IMR-90 (cell line): ENCODE results near the gene BCL11A. TPM values are rescaled to one million over a fixed set of nuclear protein-coding genes. Genes with fewer than 3 reads are reported as not detected.

Source experiments
- ATAC-seq: fragments of 200-7000 bp; cut with Tn5 transposase; 2 replicates; pipeline ENCODE4 v1.9.1; 2020; ENCODE audit warnings: low read depth, mild to moderate bottlenecking, moderate library complexity
- BruUV-seq: library from RNA; stranded (reverse); fragments of 400-500 nt; replicated peaks from 2 replicates; lab custom pipeline; 2021; lab: Mats Ljungman, UMichigan
- CTCF ChIA-PET: fragments of 300-600 bp; formaldehyde crosslinking; extraction: SDS; loops from one replicate; lab custom pipeline; 2021; ENCODE audit warnings: antibody characterized with exemption; lab: Yijun Ruan, JAX
- POLR2A ChIA-PET: fragments of 300-600 bp; sonication (Branson Sonifier 250); formaldehyde crosslinking; loops from one replicate; lab custom pipeline; 2022; ENCODE audit warnings: antibody characterized with exemption; ENCODE audit not compliant: unreplicated experiment; lab: Charles Lee
- DNase-seq: peaks from one replicate; pipeline ENCODE4 v3.0.0; 2013
- H2AFZ ChIP-seq: replicated peaks from 2 replicates; pipeline ENCODE3; 2013; ENCODE audit warnings: low read length, mild to moderate bottlenecking; ENCODE audit not compliant: poor library complexity
- H2AK5ac ChIP-seq: 2 replicates; pipeline ENCODE4 v1.6.1; 2013; ENCODE audit warnings: low read depth, low read length, inconsistent platforms
- H2AK9ac ChIP-seq: replicated peaks from 2 replicates; pipeline ENCODE3; 2013; ENCODE audit warnings: mild to moderate bottlenecking, low read depth, low read length, moderate library complexity; ENCODE audit not compliant: poor library complexity
- H2BK120ac ChIP-seq: 2 replicates; pipeline ENCODE4 v1.6.1; 2013; ENCODE audit warnings: low read depth, low read length, inconsistent platforms
- H2BK15ac ChIP-seq: 3 replicates; pipeline ENCODE4 v1.6.1; 2013; ENCODE audit warnings: low read depth, low read length, inconsistent platforms
- H2BK20ac ChIP-seq: 2 replicates; pipeline ENCODE4 v1.6.1; 2013; ENCODE audit warnings: low read depth, mild to moderate bottlenecking, inconsistent platforms, low read length, moderate library complexity
- H2BK5ac ChIP-seq: 2 replicates; pipeline ENCODE4 v1.6.1; 2013; ENCODE audit warnings: mild to moderate bottlenecking, low read depth, low read length, inconsistent platforms; ENCODE audit not compliant: poor library complexity, severe bottlenecking
- H3K14ac ChIP-seq: replicated peaks from 2 replicates; pipeline ENCODE4 v1.6.1; 2013; ENCODE audit warnings: low read depth, low read length, inconsistent platforms
- H3K18ac ChIP-seq: 2 replicates; pipeline ENCODE4 v1.6.1; 2013; ENCODE audit warnings: low read depth, low read length, control low read depth
- H3K23ac ChIP-seq: 2 replicates; pipeline ENCODE4 v1.6.1; 2013; ENCODE audit warnings: low read depth, low read length, inconsistent platforms
- H3K27ac ChIP-seq: 2 replicates; pipeline ENCODE4 v1.5.1; 2013; ENCODE audit warnings: mild to moderate bottlenecking, control low read depth, low read length; ENCODE audit not compliant: insufficient read depth
- H3K27me3 ChIP-seq: 2 replicates; pipeline ENCODE4 v1.6.1; 2013; ENCODE audit warnings: low read length; ENCODE audit not compliant: control insufficient read depth, insufficient read depth
- H3K36me3 ChIP-seq: 2 replicates; pipeline ENCODE4 v1.6.1; 2013; ENCODE audit warnings: low read length, mixed read lengths; ENCODE audit not compliant: control insufficient read depth, insufficient read depth
- H3K4ac ChIP-seq: 2 replicates; pipeline ENCODE4 v1.6.1; 2013; ENCODE audit warnings: low read depth, low read length, inconsistent platforms
- H3K4me1 ChIP-seq: 2 replicates; pipeline ENCODE4 v1.6.1; 2013; ENCODE audit warnings: low read length, mixed read lengths; ENCODE audit not compliant: control insufficient read depth, insufficient read depth
- H3K4me2 ChIP-seq: 2 replicates; pipeline ENCODE4 v1.6.1; 2013; ENCODE audit warnings: low read depth, mild to moderate bottlenecking, control low read depth, low read length, moderate library complexity
- H3K4me3 ChIP-seq: 2 replicates; pipeline ENCODE4 v1.5.1; 2013; ENCODE audit warnings: low read depth, mild to moderate bottlenecking, control low read depth, low read length, moderate library complexity; ENCODE audit not compliant: insufficient read depth
- H3K56ac ChIP-seq: 2 replicates; pipeline ENCODE4 v1.6.1; 2013; ENCODE audit warnings: low read length, inconsistent platforms; ENCODE audit not compliant: insufficient read depth; ENCODE audit errors: extremely low read depth
- H3K79me1 ChIP-seq, 2 experiments: 2 replicates each; pipeline ENCODE4 v1.6.1; 2013; ENCODE audit warnings: low read length in 2 of 2, inconsistent platforms in 1 of 2, low read depth in 1 of 2
- H3K9ac ChIP-seq: 2 replicates; pipeline ENCODE4 v1.6.1; 2013; ENCODE audit warnings: low read depth, low read length, control low read depth
- H3K9me1 ChIP-seq: 2 replicates; pipeline ENCODE4 v1.6.1; 2013; ENCODE audit warnings: low read length, inconsistent platforms; ENCODE audit not compliant: insufficient read depth
- H3K9me3 ChIP-seq: 2 replicates; pipeline ENCODE4 v1.6.1; 2013; ENCODE audit warnings: low read length; ENCODE audit not compliant: control insufficient read depth, insufficient read depth
- H4K20me1 ChIP-seq: 2 replicates; pipeline ENCODE4 v1.6.1; 2013; ENCODE audit warnings: low read length, inconsistent platforms; ENCODE audit not compliant: insufficient read depth
- H4K5ac ChIP-seq: 2 replicates; pipeline ENCODE4 v1.6.1; 2013; ENCODE audit warnings: mild to moderate bottlenecking, low read depth, low read length, control low read depth
- H4K8ac ChIP-seq, 2 experiments: 2 replicates each; pipeline ENCODE4 v1.6.1; 2013; ENCODE audit warnings: low read depth in 2 of 2, low read length in 2 of 2, control low read depth in 1 of 2, inconsistent platforms in 1 of 2
- H4K91ac ChIP-seq: 2 replicates; pipeline ENCODE4 v1.6.1; 2013; ENCODE audit warnings: low read depth, low read length, inconsistent platforms; ENCODE audit not compliant: insufficient read depth
- CHD1 ChIP-seq: IDR thresholded peaks from 2 replicates; pipeline ENCODE4 v1.6.1; 2012; ENCODE audit warnings: low read depth, low read length, improper control_type of control experiment
- RCOR1 ChIP-seq: IDR thresholded peaks from 2 replicates; pipeline ENCODE4 v1.6.1; 2012; ENCODE audit warnings: mild to moderate bottlenecking, low read length, improper control_type of control experiment; ENCODE audit not compliant: insufficient replicate concordance
- RFX5 ChIP-seq: IDR thresholded peaks from 2 replicates; pipeline ENCODE4 v1.8.0; 2012; ENCODE audit warnings: low read depth, mild to moderate bottlenecking, low read length, moderate library complexity
- WGBS, 2 experiments: methylation state at CpG; one replicate each; pipeline versions ENCODE4 v1.1.5 to v1.1.7; 2013; ENCODE audit warnings: missing lambda C conversion rate in 2 of 2; ENCODE audit not compliant: insufficient read length in 1 of 2; ENCODE audit errors: extremely low coverage in 2 of 2; 5-methylcytosine and 5-hydroxymethylcytosine counted together
- dilution Hi-C: fragments of 300-500 bp; cut with HindIII; formaldehyde crosslinking; loops from one replicate; pipeline ENCODE4 v1.14.3; 2018; ENCODE audit warnings: low sequenced_read_pairs; ENCODE audit not compliant: unreplicated experiment
- in situ Hi-C: fragments of 300-500 bp; cut with MboI; formaldehyde crosslinking; loops from 3 replicates; pipeline ENCODE4 v1.14.3; 2019; ENCODE audit warnings: low sequenced_read_pairs, inconsistent platforms, mixed read lengths
- intact Hi-C: fragments of 100-400 bp; cut with micrococcal nuclease; formaldehyde crosslinking; loops from 2 replicates; pipeline ENCODE4 v1.10.0; 2022
- polyA plus RNA-seq, 3 experiments: library from polyadenylated mRNA; depleted of rRNA; stranded (reverse); fragments of >200 nt; gene quantifications; 2 replicates each; pipeline ENCODE4 v1.2.3, GENCODE V29; 2012; ENCODE audit warnings: low replicate concordance in 1 of 3
- total RNA-seq: library from RNA; depleted of rRNA; stranded (reverse); fragments of >200 nt; gene quantifications from 2 replicates; pipeline ENCODE4 v1.2.3, GENCODE V29; 2012

The BCL11A gene
- total and polyA plus RNA-seq, 2 of the 4 experiments (the other 2 are of a cell fraction) = 1.0 to 1.1 TPM

- intact Hi-C loops (no loop called here), dilution Hi-C loops (no loop called here), in situ Hi-C loops (no loop called here)
- H4K5ac ChIP-seq = no peak overlapping the region
- H4K20me1 ChIP-seq = no peaks in the 10 kb centered on the region
- H4K91ac ChIP-seq = no peak overlapping the region
- H3K14ac ChIP-seq = no peak overlapping the region
- H4K8ac ChIP-seq = no peak overlapping the region
- ATAC-seq (no peak), DNase-seq (no peak)
- no peak overlapping the region for H3K56ac ChIP-seq
- H3K4me3 ChIP-seq = no peak overlapping the region
- H2BK20ac ChIP-seq = no peak overlapping the region
- H3K27ac ChIP-seq = no peak overlapping the region
- no peaks in the 10 kb centered on the region for H3K36me3 ChIP-seq
- H3K27me3 ChIP-seq = peaks cover 2% of the 10 kb centered on the region; the same call in 1 of the 2 replicates
- no peaks in the 10 kb centered on the region for H3K4me1 ChIP-seq
- CTCF ChIA-PET = no interaction called here
- no peak for TF ChIP-seq RCOR1
- TF ChIP-seq CHD1 = no peak
- TF ChIP-seq RFX5 = no peak
- no peak overlapping the region for H2BK5ac ChIP-seq
- H2AK5ac ChIP-seq = no peak overlapping the region
- no peaks in the 10 kb centered on the region for H3K9me3 ChIP-seq
- H3K9me1 ChIP-seq = peaks cover 3% of the 10 kb centered on the region; the same call in 1 of the 2 replicates
- no peak overlapping the region for H2AFZ ChIP-seq
- H3K4ac ChIP-seq = no peak overlapping the region
- WGBS, 2 experiments = 86% methylated on average over 4 of the region's 6 CpGs; no CpG with 5 or more reads in 1 of the 2 experiments
- H3K79me1 ChIP-seq = no peaks in the 10 kb centered on the region
- H3K4me2 ChIP-seq = no peak overlapping the region
- BruUV-seq = no TSS peak
- no peak overlapping the region for H2AK9ac ChIP-seq
- no peak overlapping the region for H3K18ac ChIP-seq
- H3K23ac ChIP-seq = no peak overlapping the region
- no peak overlapping the region for H2BK15ac ChIP-seq
- POLR2A ChIA-PET = no interaction called here
- H2BK120ac ChIP-seq = no peak overlapping the region
- no peak overlapping the region for H3K9ac ChIP-seq
These were observed 78.2 kb downstream of the BCL11A start for GRCh38 chr2:60475123-60475830.
